GM12878 (cell line): ENCODE measurements around the gene FPGS. TPM values are rescaled to one million over a fixed set of nuclear protein-coding genes. Genes with fewer than 3 reads are reported as not detected.

Experiments
- ATAC-seq: fragments of 200-7000 bp; cut with Tn5 transposase; 3 replicates; pipeline ENCODE4 v1.9.1; 2020; ENCODE audit warnings: mild to moderate bottlenecking, moderate library complexity
- BruUV-seq: library from RNA; stranded (reverse); fragments of 400-500 nt; replicated peaks from 2 replicates; lab custom pipeline; 2021; lab: Mats Ljungman, UMichigan
- CTCF ChIA-PET: fragments of 300-600 bp; sonication (Branson Sonifier 250); formaldehyde crosslinking; extraction: SDS; loops from one replicate; lab custom pipeline; 2021; ENCODE audit warnings: inconsistent platforms; lab: Yijun Ruan, JAX
- POLR2A ChIA-PET: fragments of 350-600 bp; formaldehyde crosslinking; extraction: SDS; loops from one replicate; lab custom pipeline; 2021; ENCODE audit warnings: inconsistent platforms; lab: Charles Lee
- RAD21 ChIA-PET: fragments of 300-600 bp; sonication (Branson Sonifier 250); formaldehyde crosslinking; loops from one replicate; lab custom pipeline; 2023; ENCODE audit warnings: antibody characterized with exemption; ENCODE audit not compliant: unreplicated experiment; lab: Charles Lee
- SMC1A ChIA-PET: fragments of 300-600 bp; sonication (Branson Sonifier 250); formaldehyde crosslinking; loops from one replicate; lab custom pipeline; 2023; ENCODE audit not compliant: unreplicated experiment, uncharacterized antibody; lab: Charles Lee
- DNase-seq: peaks from one replicate; pipeline ENCODE4 v3.0.0-alpha.2; 2011; ENCODE audit warnings: low read depth, low spot score
- FAIRE-seq: peaks from 3 replicates; lab custom pipeline; 2011; peaks lifted over from hg19 to GRCh38; lab: Jason Lieb, UNC
- H2AFZ ChIP-seq: 2 replicates; pipeline ENCODE4 v1.6.0; 2011; ENCODE audit warnings: low read depth, low read length, control low read depth; ENCODE audit not compliant: control insufficient read depth
- H3K27ac ChIP-seq: 2 replicates; pipeline ENCODE4 v1.5.1; 2011; ENCODE audit warnings: control low read depth; ENCODE audit not compliant: control insufficient read depth, insufficient read depth
- H3K27me3 ChIP-seq, 2 experiments: replicated peaks in 1 of 2; 2 replicates each; pipeline versions ENCODE4 v1.6.0 to v1.6.1; 2011; ENCODE audit warnings: low read length in 1 of 2; ENCODE audit not compliant: control insufficient read depth in 2 of 2, insufficient read depth in 2 of 2
- H3K36me3 ChIP-seq, 2 experiments: 2 replicates each; pipeline ENCODE4 v1.5.1; 2011; ENCODE audit warnings: low read length in 1 of 2; ENCODE audit not compliant: control insufficient read depth in 2 of 2, insufficient read depth in 2 of 2
- H3K4me1 ChIP-seq: 2 replicates; pipeline ENCODE4 v1.6.1; 2011; ENCODE audit warnings: mild to moderate bottlenecking, low read length, moderate library complexity, mixed read lengths; ENCODE audit not compliant: control insufficient read depth, insufficient read depth
- H3K4me2 ChIP-seq: 2 replicates; pipeline ENCODE4 v1.6.0; 2011; ENCODE audit warnings: control low read depth; ENCODE audit not compliant: control insufficient read depth, insufficient read depth
- H3K4me3 ChIP-seq: fragments of 200-600 bp; sonication (generic); 2 replicates; pipeline ENCODE4 v1.5.1; 2016
- H3K79me2 ChIP-seq: 2 replicates; pipeline ENCODE4 v1.6.0; 2011; ENCODE audit warnings: low read length; ENCODE audit not compliant: control insufficient read depth, insufficient read depth
- H3K9ac ChIP-seq: 2 replicates; pipeline ENCODE4 v1.8.0; 2011; ENCODE audit warnings: low read length, control low read depth, mixed read lengths; ENCODE audit not compliant: control insufficient read depth, insufficient read depth
- H3K9me3 ChIP-seq: replicated peaks from 3 replicates; pipeline ENCODE4 v1.5.1; 2011; ENCODE audit warnings: mild to moderate bottlenecking, low read length; ENCODE audit not compliant: control insufficient read depth, insufficient read depth
- H4K20me1 ChIP-seq: 2 replicates; pipeline ENCODE4 v1.6.0; 2011; ENCODE audit not compliant: control insufficient read depth, insufficient read depth
- NFYA ChIP-seq: IDR thresholded peaks from 2 replicates; pipeline ENCODE4 v1.6.1; 2011; ENCODE audit warnings: low read depth, mild to moderate bottlenecking, low read length, improper control_type of control experiment, borderline replicate concordance
- RBBP5 ChIP-seq: fragments of 200-600 bp; sonication (generic); conservative IDR thresholded peaks from 2 replicates; pipeline ENCODE4 v1.6.1; 2016
- ZSCAN29 ChIP-seq: fragments of 450-650 bp; IDR thresholded peaks from 2 replicates; pipeline ENCODE4 v1.6.1; 2017; ENCODE audit warnings: mild to moderate bottlenecking, moderate library complexity
- WGBS: methylation state at CpG from one replicate; pipeline ENCODE4 v1.1.6; 2016; ENCODE audit warnings: low lambda C conversion rate; ENCODE audit not compliant: insufficient replicate concordance, insufficient coverage; ENCODE audit errors: missing lambda C conversion rate; 5-methylcytosine and 5-hydroxymethylcytosine counted together
- in situ Hi-C: fragments of 300-500 bp; cut with MboI; formaldehyde crosslinking; loops from 9 replicates; pipeline ENCODE4 v1.14.3; 2018; ENCODE audit warnings: mixed read lengths
- intact Hi-C: fragments of 100-400 bp; cut with micrococcal nuclease; formaldehyde crosslinking; loops from one replicate; pipeline ENCODE4 v1.14.2; 2022; ENCODE audit not compliant: unreplicated experiment
- microRNA-seq: library from miRNA; unstranded; fragments of <30 nt; microRNA quantifications from one replicate; pipeline ENCODE4, GENCODE V29; 2018
- polyA plus RNA-seq, 11 experiments: library from polyadenylated mRNA; depleted of rRNA in 4 of 11; unstranded in 6 of 11; stranded (reverse) in 5 of 11; fragments of >200 nt; fragmentation: Nextera tagmentation in 4 of 11; fragmentation: Illumina TruSeq in 1 of 11; extraction: Ambion mirVana in 4 of 11; extraction: Trizol in 1 of 11; gene quantifications; 1 replicate in 1 of 11; 2 replicates in 10 of 11; pipeline versions ENCODE4 v1.2.1 to v1.2.3, GENCODE V29; 2011 to 2016; ENCODE audit warnings: inconsistent platforms in 2 of 11, missing spikeins in 2 of 11, low read depth in 1 of 11
- small RNA-seq: library from RNA; depleted of rRNA; stranded (forward); fragments of <200 nt; gene quantifications from one replicate; pipeline ENCODE3, GENCODE V24; 2014
- total RNA-seq, 4 experiments: library from RNA; depleted of rRNA in 3 of 4; stranded (reverse); fragments of >200 nt in 3 of 4; fragmentation: Illumina TruSeq in 1 of 4; extraction: Trizol in 1 of 4; gene quantifications; 2 replicates each; pipeline versions ENCODE4 v1.2.1 to v1.2.3, GENCODE V29; 2013 to 2021

FPGS gene
- total and polyA plus RNA-seq, 10 of the 15 experiments (the other 5 are each of a cell fraction or from before 2014, with no cell fraction given): 1.2 to 127 (median 80.4) TPM

- H3K9me3 ChIP-seq: no peaks in the 10 kb centered on the region
- ChIA-PET RAD21 (interaction anchor here (0.7 to 1.3 kb wide), 3 partner anchors 33 to 128 kb away, joined by 3 read pairs; partner anchors contain the start of genes ST6GALNAC4 and TOR2A), CTCF (interaction anchor here (0.7 to 3.1 kb wide), 6 partner anchors 9 to 209 kb away, joined by 3 to 14 read pairs (median 4); partner anchors contain the start of genes ENG and TOR2A), POLR2A (interaction anchor here (0.6 kb wide), 3 partner anchors 58 to 88 kb away, joined by 3 to 4 read pairs (median 3); no protein-coding TSS in a partner anchor), SMC1A (interaction anchor here (0.9 kb wide), 2 partner anchors 58 to 128 kb away, joined by 3 to 5 read pairs; partner anchors contain the start of gene TOR2A)
- no peaks in the 10 kb centered on the region for H3K79me2 ChIP-seq
- peaks cover 31% of the 10 kb centered on the region for H3K4me1 ChIP-seq
- BruUV-seq: no TSS peak
- intact Hi-C loops (no loop called here), in situ Hi-C loops (no loop called here)
- TF ChIP-seq RBBP5 (no peak), NFYA (no peak), ZSCAN29 (no peak)
- no peak overlapping the region for H2AFZ ChIP-seq
- no peak overlapping the region for H3K27ac ChIP-seq
- WGBS: 88% methylated on average over 13 of the region's 13 CpGs
- H3K27me3 ChIP-seq: no peaks in the 10 kb centered on the region
- DNase-seq (no peak), ATAC-seq (no peak), FAIRE-seq (no peak)
- no peak overlapping the region for H3K4me3 ChIP-seq
- no peak overlapping the region for H3K4me2 ChIP-seq
- no peak overlapping the region for H3K9ac ChIP-seq
- no peaks in the 10 kb centered on the region for H4K20me1 ChIP-seq
- H3K36me3 ChIP-seq: no peaks in the 10 kb centered on the region
These were observed 60.5 kb downstream of the FPGS start for GRCh38 chr9:127863191-127863621.

Small RNA genes within 50 kb of the gene (microRNA-seq; reads per million reads assigned to microRNA genes)
- not detected for gene MIR2861
- gene MIR3960: not detected

Small RNA genes within 50 kb of the gene (small RNA-seq; reads per million reads assigned to genes)
- gene RF00019 (not detected), gene RNA5SP296 (not detected)

Other genes with a start within 250 kb of the FPGS start
Only the 7 nearest of the 14 such genes appear.
- 30.7 and 31.0 TPM in 2 replicates for gene PTRH1, start 87.2 kb upstream of the FPGS start, total RNA-seq (2014; rRNA removed)
- 3.0 and 4.6 TPM in 2 replicates for gene PTRH1, start 87.2 kb upstream of the FPGS start, total RNA-seq (2014; rRNA removed; fragmentation: Illumina TruSeq; extraction: Trizol)
- 13.1 and 14.5 TPM in 2 replicates for gene PTRH1, start 87.2 kb upstream of the FPGS start, total RNA-seq (2021)
- 2.8 and 5.9 TPM in 2 replicates for gene PTRH1, start 87.2 kb upstream of the FPGS start, polyA plus RNA-seq (2011; rRNA removed)
- 1.0 and 1.6 TPM in 2 replicates for gene PTRH1, start 87.2 kb upstream of the FPGS start, polyA plus RNA-seq (2014; fragmentation: Illumina TruSeq; extraction: Trizol)
- 1 to 10 TPM in 1 of 2 experiments, under 1 TPM in 1; 0.69 to 1.8 TPM for gene PTRH1, start 87.2 kb upstream of the FPGS start, polyA plus RNA-seq (2014; fragmentation: Nextera tagmentation; extraction: Ambion mirVana)
- 25.8 and 26.1 TPM in 2 replicates for gene PTRH1, start 87.2 kb upstream of the FPGS start, polyA plus RNA-seq (2014; rRNA removed)
- gene PTRH1, start 87.2 kb upstream of the FPGS start, polyA plus RNA-seq (2016; fragmentation: Nextera tagmentation; extraction: Ambion mirVana): 10 to 100 TPM; 36.4 to 38.4 TPM
- not detected in 2 replicates for gene TTC16, start 86.8 kb upstream of the FPGS start, total RNA-seq (2014; rRNA removed)
- not detected in 2 replicates for gene TTC16, start 86.8 kb upstream of the FPGS start, total RNA-seq (2014; rRNA removed; fragmentation: Illumina TruSeq; extraction: Trizol)
- gene TTC16, start 86.8 kb upstream of the FPGS start, total RNA-seq (2021): not detected in 2 replicates
- gene TTC16, start 86.8 kb upstream of the FPGS start, polyA plus RNA-seq (2011; rRNA removed): 0.03 TPM in 1 of 2 replicates, not detected in the other
- gene TTC16, start 86.8 kb upstream of the FPGS start, polyA plus RNA-seq (2014; fragmentation: Illumina TruSeq; extraction: Trizol): not detected in 2 replicates
- gene TTC16, start 86.8 kb upstream of the FPGS start, polyA plus RNA-seq (2014; fragmentation: Nextera tagmentation; extraction: Ambion mirVana): not detected
- 0.04 TPM in 1 of 2 replicates, not detected in the other for gene TTC16, start 86.8 kb upstream of the FPGS start, polyA plus RNA-seq (2014; rRNA removed)
- not detected for gene TTC16, start 86.8 kb upstream of the FPGS start, polyA plus RNA-seq (2016; fragmentation: Nextera tagmentation; extraction: Ambion mirVana)
- 7.8 and 12.6 TPM in 2 replicates for gene TOR2A, start 67.6 kb upstream of the FPGS start, total RNA-seq (2014; rRNA removed)
- 2.7 and 4.2 TPM in 2 replicates for gene TOR2A, start 67.6 kb upstream of the FPGS start, total RNA-seq (2014; rRNA removed; fragmentation: Illumina TruSeq; extraction: Trizol)
- gene TOR2A, start 67.6 kb upstream of the FPGS start, total RNA-seq (2021): 11.5 and 11.6 TPM in 2 replicates
- 0.91 and 2.4 TPM in 2 replicates for gene TOR2A, start 67.6 kb upstream of the FPGS start, polyA plus RNA-seq (2011; rRNA removed)
- gene TOR2A, start 67.6 kb upstream of the FPGS start, polyA plus RNA-seq (2014; fragmentation: Illumina TruSeq; extraction: Trizol): 1.6 and 5.4 TPM in 2 replicates
- gene TOR2A, start 67.6 kb upstream of the FPGS start, polyA plus RNA-seq (2014; fragmentation: Nextera tagmentation; extraction: Ambion mirVana): 1 to 10 TPM in 1 of 2 experiments, under 1 TPM in 1; 0.52 to 1.6 TPM
- gene TOR2A, start 67.6 kb upstream of the FPGS start, polyA plus RNA-seq (2014; rRNA removed): 14.3 and 17.4 TPM in 2 replicates
- 10 to 100 TPM; 22.1 to 23.7 TPM for gene TOR2A, start 67.6 kb upstream of the FPGS start, polyA plus RNA-seq (2016; fragmentation: Nextera tagmentation; extraction: Ambion mirVana)
- 16.1 and 19.0 TPM in 2 replicates for gene SH2D3C, start 24.2 kb upstream of the FPGS start, total RNA-seq (2014; rRNA removed)
- 8.4 and 9.0 TPM in 2 replicates for gene SH2D3C, start 24.2 kb upstream of the FPGS start, total RNA-seq (2014; rRNA removed; fragmentation: Illumina TruSeq; extraction: Trizol)
- gene SH2D3C, start 24.2 kb upstream of the FPGS start, total RNA-seq (2021): 21.0 and 23.5 TPM in 2 replicates
- 3.2 and 13.5 TPM in 2 replicates for gene SH2D3C, start 24.2 kb upstream of the FPGS start, polyA plus RNA-seq (2011; rRNA removed)
- 4.4 and 11.6 TPM in 2 replicates for gene SH2D3C, start 24.2 kb upstream of the FPGS start, polyA plus RNA-seq (2014; fragmentation: Illumina TruSeq; extraction: Trizol)
- 1 to 10 TPM; 1.2 to 1.9 TPM for gene SH2D3C, start 24.2 kb upstream of the FPGS start, polyA plus RNA-seq (2014; fragmentation: Nextera tagmentation; extraction: Ambion mirVana)
- 19.5 and 25.2 TPM in 2 replicates for gene SH2D3C, start 24.2 kb upstream of the FPGS start, polyA plus RNA-seq (2014; rRNA removed)
- gene SH2D3C, start 24.2 kb upstream of the FPGS start, polyA plus RNA-seq (2016; fragmentation: Nextera tagmentation; extraction: Ambion mirVana): 10 to 100 TPM; 20.7 to 23.2 TPM
- 33.6 and 34.3 TPM in 2 replicates for gene CDK9, start 16.8 kb upstream of the FPGS start, total RNA-seq (2014; rRNA removed)
- gene CDK9, start 16.8 kb upstream of the FPGS start, total RNA-seq (2014; rRNA removed; fragmentation: Illumina TruSeq; extraction: Trizol): 24.5 and 25.2 TPM in 2 replicates
- gene CDK9, start 16.8 kb upstream of the FPGS start, total RNA-seq (2021): 86.3 and 92.6 TPM in 2 replicates
- 30.3 and 46.5 TPM in 2 replicates for gene CDK9, start 16.8 kb upstream of the FPGS start, polyA plus RNA-seq (2011; rRNA removed)
- 41.7 and 57.0 TPM in 2 replicates for gene CDK9, start 16.8 kb upstream of the FPGS start, polyA plus RNA-seq (2014; fragmentation: Illumina TruSeq; extraction: Trizol)
- gene CDK9, start 16.8 kb upstream of the FPGS start, polyA plus RNA-seq (2014; fragmentation: Nextera tagmentation; extraction: Ambion mirVana): 1 to 10 TPM; 7.3 to 9.6 TPM
- 56.7 and 59.9 TPM in 2 replicates for gene CDK9, start 16.8 kb upstream of the FPGS start, polyA plus RNA-seq (2014; rRNA removed)
- 10 to 100 TPM; 80.9 to 85.5 TPM for gene CDK9, start 16.8 kb upstream of the FPGS start, polyA plus RNA-seq (2016; fragmentation: Nextera tagmentation; extraction: Ambion mirVana)
- gene ENG, start 51.8 kb downstream of the FPGS start, total RNA-seq (2014; rRNA removed): 0.60 and 0.79 TPM in 2 replicates
- gene ENG, start 51.8 kb downstream of the FPGS start, total RNA-seq (2014; rRNA removed; fragmentation: Illumina TruSeq; extraction: Trizol): 0.64 and 1.0 TPM in 2 replicates
- gene ENG, start 51.8 kb downstream of the FPGS start, total RNA-seq (2021): 9.1 and 10.1 TPM in 2 replicates
- 0.16 and 0.18 TPM in 2 replicates for gene ENG, start 51.8 kb downstream of the FPGS start, polyA plus RNA-seq (2011; rRNA removed)
- gene ENG, start 51.8 kb downstream of the FPGS start, polyA plus RNA-seq (2014; fragmentation: Illumina TruSeq; extraction: Trizol): 0.98 and 3.0 TPM in 2 replicates
- under 1 TPM; 0.14 to 0.24 TPM for gene ENG, start 51.8 kb downstream of the FPGS start, polyA plus RNA-seq (2014; fragmentation: Nextera tagmentation; extraction: Ambion mirVana)
- 3.3 and 4.2 TPM in 2 replicates for gene ENG, start 51.8 kb downstream of the FPGS start, polyA plus RNA-seq (2014; rRNA removed)
- gene ENG, start 51.8 kb downstream of the FPGS start, polyA plus RNA-seq (2016; fragmentation: Nextera tagmentation; extraction: Ambion mirVana): 1 to 10 TPM; 4.2 to 5.0 TPM
- gene AK1, start 74.8 kb downstream of the FPGS start, total RNA-seq (2014; rRNA removed): 0.87 and 3.1 TPM in 2 replicates
- 0.14 and 1.8 TPM in 2 replicates for gene AK1, start 74.8 kb downstream of the FPGS start, total RNA-seq (2014; rRNA removed; fragmentation: Illumina TruSeq; extraction: Trizol)
- 2.1 and 2.2 TPM in 2 replicates for gene AK1, start 74.8 kb downstream of the FPGS start, total RNA-seq (2021)
- 0.98 and 1.8 TPM in 2 replicates for gene AK1, start 74.8 kb downstream of the FPGS start, polyA plus RNA-seq (2011; rRNA removed)
- gene AK1, start 74.8 kb downstream of the FPGS start, polyA plus RNA-seq (2014; fragmentation: Illumina TruSeq; extraction: Trizol): 1.3 and 1.8 TPM in 2 replicates
- gene AK1, start 74.8 kb downstream of the FPGS start, polyA plus RNA-seq (2014; fragmentation: Nextera tagmentation; extraction: Ambion mirVana): 1 to 10 TPM in 1 of 2 experiments, under 1 TPM in 1; 0.23 to 1.4 TPM
- 2.1 and 4.7 TPM in 2 replicates for gene AK1, start 74.8 kb downstream of the FPGS start, polyA plus RNA-seq (2014; rRNA removed)
- 1 to 10 TPM; 1.4 to 2.2 TPM for gene AK1, start 74.8 kb downstream of the FPGS start, polyA plus RNA-seq (2016; fragmentation: Nextera tagmentation; extraction: Ambion mirVana)